HepG2 (cell line): ENCODE data around the gene MRPS10. TPM values are rescaled to one million over a fixed set of nuclear protein-coding genes. Genes with fewer than 3 reads are reported as not detected.

Experiments used
- DNMT3B ChIP-seq: conservative IDR thresholded peaks from 2 replicates; pipeline ENCODE4 v1.6.1; 2016; ENCODE audit warnings: missing biosample characterization, control low read depth
- GZF1 ChIP-seq: sonication (generic); formaldehyde crosslinking; IDR thresholded peaks from 2 replicates; pipeline ENCODE4 v1.5.1; 2020; ENCODE audit warnings: mild to moderate bottlenecking, missing genetic modification reagents
- HIVEP1 ChIP-seq: sonication (generic); formaldehyde crosslinking; IDR thresholded peaks from 2 replicates; pipeline ENCODE4 v1.4.0; 2020; ENCODE audit warnings: mild to moderate bottlenecking, missing genetic modification reagents
- HNRNPL ChIP-seq: fragments of 200-400 bp; formaldehyde crosslinking; IDR thresholded peaks from 2 replicates; pipeline ENCODE4 v1.6.1; 2017; ENCODE audit warnings: mild to moderate bottlenecking, low read depth, low read length
- TBL1XR1 ChIP-seq: fragments of 150-350 bp; IDR thresholded peaks from 2 replicates; pipeline ENCODE4 v1.6.1; 2014; ENCODE audit warnings: borderline replicate concordance, low read length; ENCODE audit not compliant: partially characterized antibody
- ZNF121 ChIP-seq: sonication (generic); formaldehyde crosslinking; IDR thresholded peaks from 2 replicates; pipeline ENCODE4 v1.5.0; 2020; ENCODE audit warnings: mild to moderate bottlenecking, missing genetic modification reagents
- ZNF333 ChIP-seq: sonication (generic); formaldehyde crosslinking; IDR thresholded peaks from 2 replicates; pipeline ENCODE4 v1.4.0; 2020; ENCODE audit warnings: mild to moderate bottlenecking, missing genetic modification reagents, borderline replicate concordance
- ZNF343 ChIP-seq: sonication (generic); formaldehyde crosslinking; IDR thresholded peaks from 2 replicates; pipeline ENCODE4 v1.4.0; 2020; ENCODE audit warnings: mild to moderate bottlenecking, missing genetic modification reagents
- ZNF468 ChIP-seq: sonication (generic); formaldehyde crosslinking; IDR thresholded peaks from 2 replicates; pipeline ENCODE4 v1.8.0; 2022; ENCODE audit warnings: mild to moderate bottlenecking, moderate library complexity, missing genetic modification reagents
- ZNF660 ChIP-seq: sonication (generic); formaldehyde crosslinking; IDR thresholded peaks from 2 replicates; pipeline ENCODE4 v1.5.1; 2020; ENCODE audit warnings: mild to moderate bottlenecking, low read depth, missing genetic modification reagents, borderline replicate concordance
- ZNF773 ChIP-seq: sonication (generic); formaldehyde crosslinking; IDR thresholded peaks from 2 replicates; pipeline ENCODE4 v1.4.0; 2020; ENCODE audit warnings: missing genetic modification reagents, borderline replicate concordance
- polyA plus RNA-seq, 8 experiments: library from polyadenylated mRNA; depleted of rRNA in 3 of 8; stranded (reverse) in 7 of 8; unstranded in 1 of 8; fragments of >200 nt; fragmentation: Illumina TruSeq in 4 of 8; extraction: Trizol in 4 of 8; gene quantifications; 2 replicates each; pipeline versions ENCODE4 v1.2.1 to v1.2.3, GENCODE V29; 2011 to 2016; ENCODE audit warnings: low read depth in 4 of 8, missing spikeins in 1 of 8, mixed read lengths in 1 of 8; ENCODE audit not compliant: insufficient read depth in 1 of 8
- total RNA-seq, 5 experiments: library from RNA; depleted of rRNA; stranded (reverse); fragments of >200 nt; fragmentation: Illumina TruSeq; extraction: Trizol; gene quantifications; 2 replicates each; pipeline ENCODE4 v1.2.3, GENCODE V29; 2016; ENCODE audit warnings: low read depth in 1 of 5
- TF ChIP-seq, protein P1 (sequence below): sonication (generic); formaldehyde crosslinking; IDR thresholded peaks from 2 replicates; pipeline ENCODE4 v1.8.1; 2022; ENCODE audit warnings: low read depth, mild to moderate bottlenecking, missing genetic modification reagents
- TF ChIP-seq, protein P2 (sequence below): sonication (generic); formaldehyde crosslinking; IDR thresholded peaks from 2 replicates; pipeline ENCODE4 v1.9.0; 2021; ENCODE audit warnings: missing genetic modification reagents, borderline replicate concordance
- TF ChIP-seq, protein P3 (sequence below): sonication (generic); formaldehyde crosslinking; IDR thresholded peaks from 2 replicates; pipeline ENCODE4 v1.5.0; 2020; ENCODE audit warnings: missing genetic modification reagents
- TF ChIP-seq, protein P4 (sequence below): sonication (generic); formaldehyde crosslinking; IDR thresholded peaks from 2 replicates; pipeline ENCODE4 v1.4.0; 2020; ENCODE audit warnings: missing genetic modification reagents
- TF ChIP-seq, protein P5 (sequence below): sonication (generic); formaldehyde crosslinking; IDR thresholded peaks from 2 replicates; pipeline ENCODE4 v1.5.0; 2020; ENCODE audit warnings: missing genetic modification reagents, mild to moderate bottlenecking, borderline replicate concordance

Gene MRPS10
- total and polyA plus RNA-seq, 2 of the 13 experiments (the other 11 are each of a cell fraction or from before 2014, with no cell fraction given), result 31.7 to 54.6 TPM

DNA sequence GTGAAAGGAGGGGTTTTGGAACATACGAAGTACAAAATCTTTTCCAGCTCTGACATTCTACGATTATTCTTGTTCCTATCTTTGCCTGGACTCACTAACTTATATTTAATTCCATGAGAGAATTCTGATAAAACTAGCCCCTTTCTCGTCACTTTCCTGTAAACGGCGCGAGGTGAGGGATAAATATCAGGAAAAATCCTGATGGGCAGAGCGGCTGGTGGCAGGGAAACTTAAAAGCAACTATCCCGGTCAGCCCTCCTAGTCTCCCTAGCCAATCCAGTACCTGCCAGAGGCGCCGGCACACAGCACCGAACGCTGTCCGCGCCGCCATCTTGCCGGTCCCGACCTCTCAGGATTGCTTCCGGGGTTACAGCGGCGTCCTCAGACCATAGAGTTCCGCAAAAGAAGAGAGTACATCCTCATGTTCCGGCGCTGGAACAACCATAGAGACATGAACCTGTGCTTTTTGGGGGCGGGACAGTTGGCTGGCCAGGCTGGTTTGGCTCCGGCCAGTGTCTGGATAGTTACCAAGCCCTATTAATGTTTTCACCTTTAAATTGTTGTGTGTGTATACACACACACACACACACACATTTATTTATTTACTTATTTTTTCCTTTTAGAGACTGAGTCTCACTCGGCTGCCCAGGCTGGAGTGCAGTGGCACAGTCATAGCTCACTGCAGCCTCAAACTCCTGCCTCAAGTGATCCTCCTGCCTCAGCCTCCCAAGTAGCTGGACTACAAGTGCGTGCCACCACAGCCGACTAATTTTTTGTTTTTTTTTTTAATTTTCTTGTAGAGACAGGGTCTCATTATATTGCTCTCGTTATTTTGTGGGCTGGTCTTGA lies at the start of gene MRPS10 (continued):
- TF ChIP-seq, protein P1, sequence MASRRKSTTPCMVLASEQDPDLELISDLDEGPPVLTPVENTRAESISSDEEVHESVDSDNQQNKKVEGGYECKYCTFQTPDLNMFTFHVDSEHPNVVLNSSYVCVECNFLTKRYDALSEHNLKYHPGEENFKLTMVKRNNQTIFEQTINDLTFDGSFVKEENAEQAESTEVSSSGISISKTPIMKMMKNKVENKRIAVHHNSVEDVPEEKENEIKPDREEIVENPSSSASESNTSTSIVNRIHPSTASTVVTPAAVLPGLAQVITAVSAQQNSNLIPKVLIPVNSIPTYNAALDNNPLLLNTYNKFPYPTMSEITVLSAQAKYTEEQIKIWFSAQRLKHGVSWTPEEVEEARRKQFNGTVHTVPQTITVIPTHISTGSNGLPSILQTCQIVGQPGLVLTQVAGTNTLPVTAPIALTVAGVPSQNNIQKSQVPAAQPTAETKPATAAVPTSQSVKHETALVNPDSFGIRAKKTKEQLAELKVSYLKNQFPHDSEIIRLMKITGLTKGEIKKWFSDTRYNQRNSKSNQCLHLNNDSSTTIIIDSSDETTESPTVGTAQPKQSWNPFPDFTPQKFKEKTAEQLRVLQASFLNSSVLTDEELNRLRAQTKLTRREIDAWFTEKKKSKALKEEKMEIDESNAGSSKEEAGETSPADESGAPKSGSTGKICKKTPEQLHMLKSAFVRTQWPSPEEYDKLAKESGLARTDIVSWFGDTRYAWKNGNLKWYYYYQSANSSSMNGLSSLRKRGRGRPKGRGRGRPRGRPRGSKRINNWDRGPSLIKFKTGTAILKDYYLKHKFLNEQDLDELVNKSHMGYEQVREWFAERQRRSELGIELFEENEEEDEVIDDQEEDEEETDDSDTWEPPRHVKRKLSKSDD, result peak; percentile 92
- TF ChIP-seq ZNF121 (CRISPR knock-in tag) (peak; percentile 70; the same call in 1 of the 2 replicates), ZNF468 (no peak), GZF1 (CRISPR knock-in tag) (0 out of 2 replicates have a peak, but pooled peaks have one; percentile 67), DNMT3B (CRISPR knock-in tag) (0 out of 2 replicates have a peak, but pooled peaks have one; percentile 21), ZNF773 (CRISPR knock-in tag) (no peak), TBL1XR1 (peak; percentile 69), ZNF660 (CRISPR knock-in tag) (no peak), ZNF343 (CRISPR knock-in tag) (no peak), ZNF333 (no peak), HNRNPL (no peak), HIVEP1 (peak; percentile 68; the same call in 1 of the 2 replicates)
- TF ChIP-seq, protein P2, sequence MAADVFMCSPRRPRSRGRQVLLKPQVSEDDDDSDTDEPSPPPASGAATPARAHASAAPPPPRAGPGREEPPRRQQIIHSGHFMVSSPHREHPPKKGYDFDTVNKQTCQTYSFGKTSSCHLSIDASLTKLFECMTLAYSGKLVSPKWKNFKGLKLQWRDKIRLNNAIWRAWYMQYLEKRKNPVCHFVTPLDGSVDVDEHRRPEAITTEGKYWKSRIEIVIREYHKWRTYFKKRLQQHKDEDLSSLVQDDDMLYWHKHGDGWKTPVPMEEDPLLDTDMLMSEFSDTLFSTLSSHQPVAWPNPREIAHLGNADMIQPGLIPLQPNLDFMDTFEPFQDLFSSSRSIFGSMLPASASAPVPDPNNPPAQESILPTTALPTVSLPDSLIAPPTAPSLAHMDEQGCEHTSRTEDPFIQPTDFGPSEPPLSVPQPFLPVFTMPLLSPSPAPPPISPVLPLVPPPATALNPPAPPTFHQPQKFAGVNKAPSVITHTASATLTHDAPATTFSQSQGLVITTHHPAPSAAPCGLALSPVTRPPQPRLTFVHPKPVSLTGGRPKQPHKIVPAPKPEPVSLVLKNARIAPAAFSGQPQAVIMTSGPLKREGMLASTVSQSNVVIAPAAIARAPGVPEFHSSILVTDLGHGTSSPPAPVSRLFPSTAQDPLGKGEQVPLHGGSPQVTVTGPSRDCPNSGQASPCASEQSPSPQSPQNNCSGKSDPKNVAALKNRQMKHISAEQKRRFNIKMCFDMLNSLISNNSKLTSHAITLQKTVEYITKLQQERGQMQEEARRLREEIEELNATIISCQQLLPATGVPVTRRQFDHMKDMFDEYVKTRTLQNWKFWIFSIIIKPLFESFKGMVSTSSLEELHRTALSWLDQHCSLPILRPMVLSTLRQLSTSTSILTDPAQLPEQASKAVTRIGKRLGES (CRISPR knock-in tag), result no peak
- TF ChIP-seq, protein P3, sequence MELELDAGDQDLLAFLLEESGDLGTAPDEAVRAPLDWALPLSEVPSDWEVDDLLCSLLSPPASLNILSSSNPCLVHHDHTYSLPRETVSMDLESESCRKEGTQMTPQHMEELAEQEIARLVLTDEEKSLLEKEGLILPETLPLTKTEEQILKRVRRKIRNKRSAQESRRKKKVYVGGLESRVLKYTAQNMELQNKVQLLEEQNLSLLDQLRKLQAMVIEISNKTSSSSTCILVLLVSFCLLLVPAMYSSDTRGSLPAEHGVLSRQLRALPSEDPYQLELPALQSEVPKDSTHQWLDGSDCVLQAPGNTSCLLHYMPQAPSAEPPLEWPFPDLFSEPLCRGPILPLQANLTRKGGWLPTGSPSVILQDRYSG (CRISPR knock-in tag), result no peak
- TF ChIP-seq, protein P4, sequence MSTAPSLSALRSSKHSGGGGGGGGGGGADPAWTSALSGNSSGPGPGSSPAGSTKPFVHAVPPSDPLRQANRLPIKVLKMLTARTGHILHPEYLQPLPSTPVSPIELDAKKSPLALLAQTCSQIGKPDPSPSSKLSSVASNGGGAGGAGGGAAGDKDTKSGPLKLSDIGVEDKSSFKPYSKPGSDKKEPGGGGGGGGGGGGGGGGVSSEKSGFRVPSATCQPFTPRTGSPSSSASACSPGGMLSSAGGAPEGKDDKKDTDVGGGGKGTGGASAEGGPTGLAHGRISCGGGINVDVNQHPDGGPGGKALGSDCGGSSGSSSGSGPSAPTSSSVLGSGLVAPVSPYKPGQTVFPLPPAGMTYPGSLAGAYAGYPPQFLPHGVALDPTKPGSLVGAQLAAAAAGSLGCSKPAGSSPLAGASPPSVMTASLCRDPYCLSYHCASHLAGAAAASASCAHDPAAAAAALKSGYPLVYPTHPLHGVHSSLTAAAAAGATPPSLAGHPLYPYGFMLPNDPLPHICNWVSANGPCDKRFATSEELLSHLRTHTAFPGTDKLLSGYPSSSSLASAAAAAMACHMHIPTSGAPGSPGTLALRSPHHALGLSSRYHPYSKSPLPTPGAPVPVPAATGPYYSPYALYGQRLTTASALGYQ (CRISPR knock-in tag), result peak; percentile 58
- TF ChIP-seq, protein P5, sequence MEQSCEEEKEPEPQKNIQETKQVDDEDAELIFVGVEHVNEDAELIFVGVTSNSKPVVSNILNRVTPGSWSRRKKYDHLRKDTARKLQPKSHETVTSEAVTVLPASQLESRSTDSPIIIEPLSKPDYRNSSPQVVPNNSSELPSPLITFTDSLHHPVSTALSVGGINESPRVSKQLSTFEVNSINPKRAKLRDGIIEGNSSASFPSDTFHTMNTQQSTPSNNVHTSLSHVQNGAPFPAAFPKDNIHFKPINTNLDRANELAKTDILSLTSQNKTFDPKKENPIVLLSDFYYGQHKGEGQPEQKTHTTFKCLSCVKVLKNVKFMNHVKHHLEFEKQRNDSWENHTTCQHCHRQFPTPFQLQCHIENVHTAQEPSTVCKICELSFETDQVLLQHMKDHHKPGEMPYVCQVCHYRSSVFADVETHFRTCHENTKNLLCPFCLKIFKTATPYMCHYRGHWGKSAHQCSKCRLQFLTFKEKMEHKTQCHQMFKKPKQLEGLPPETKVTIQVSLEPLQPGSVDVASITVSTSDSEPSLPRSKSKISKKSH (CRISPR knock-in tag), result peak; percentile 55; the same call in 1 of the 2 replicates
